Mesendoderm (in vitro differentiated cells): Measurements from ENCODE around the gene ERBB4.

ENCODE experiments used
- DNase-seq: peaks from one replicate; pipeline ENCODE4 v3.0.0; 2013
- H2AK5ac ChIP-seq: 2 replicates; pipeline ENCODE4 v1.6.1; 2013; ENCODE audit warnings: low read length, inconsistent platforms
- H2BK120ac ChIP-seq: 2 replicates; pipeline ENCODE4 v1.6.1; 2013; ENCODE audit warnings: low read depth, mild to moderate bottlenecking, low read length, moderate library complexity, mixed read lengths
- H2BK15ac ChIP-seq: replicated peaks from 2 replicates; pipeline ENCODE4 v1.6.1; 2013; ENCODE audit warnings: low read depth, mild to moderate bottlenecking, moderate library complexity
- H2BK5ac ChIP-seq: 2 replicates; pipeline ENCODE4 v1.6.1; 2013; ENCODE audit warnings: low read length, inconsistent platforms
- H3K18ac ChIP-seq: 2 replicates; pipeline ENCODE4 v1.6.1; 2013; ENCODE audit warnings: mild to moderate bottlenecking, low read length, mixed read lengths
- H3K23ac ChIP-seq: one replicate; pipeline ENCODE4 v1.6.1; 2013; ENCODE audit warnings: low read length
- H3K27ac ChIP-seq: 2 replicates; pipeline ENCODE4 v1.5.1; 2013; ENCODE audit warnings: low read depth, mild to moderate bottlenecking, inconsistent platforms, low read length, moderate library complexity
- H3K27me3 ChIP-seq: 2 replicates; pipeline ENCODE4 v1.6.1; 2013; ENCODE audit warnings: low read length, control low read depth, mild to moderate bottlenecking, inconsistent platforms; ENCODE audit not compliant: insufficient read depth, poor library complexity
- H3K36me3 ChIP-seq: 2 replicates; pipeline ENCODE4 v1.6.1; 2013; ENCODE audit warnings: low read length, inconsistent platforms; ENCODE audit not compliant: control insufficient read depth, insufficient read depth
- H3K4ac ChIP-seq: one replicate; pipeline ENCODE4 v1.6.1; 2013; ENCODE audit warnings: low read depth, mild to moderate bottlenecking, low read length, moderate library complexity
- H3K4me1 ChIP-seq: 2 replicates; pipeline ENCODE4 v1.6.1; 2013; ENCODE audit warnings: low read depth, low read length, inconsistent platforms; ENCODE audit not compliant: control insufficient read depth
- H3K4me2 ChIP-seq: 2 replicates; pipeline ENCODE4 v1.6.1; 2013; ENCODE audit warnings: low read length
- H3K4me3 ChIP-seq: 2 replicates; pipeline ENCODE4 v1.5.1; 2013; ENCODE audit warnings: mild to moderate bottlenecking, low read length
- H3K56ac ChIP-seq: one replicate; pipeline ENCODE4 v1.6.1; 2013; ENCODE audit warnings: low read length
- H3K79me1 ChIP-seq: 2 replicates; pipeline ENCODE4 v1.6.1; 2013; ENCODE audit warnings: low read length, inconsistent platforms
- H3K79me2 ChIP-seq: 2 replicates; pipeline ENCODE4 v1.6.1; 2013; ENCODE audit warnings: mild to moderate bottlenecking, low read length; ENCODE audit not compliant: control insufficient read depth, insufficient read depth
- H3K9ac ChIP-seq: 2 replicates; pipeline ENCODE4 v1.6.1; 2013; ENCODE audit warnings: low read length, inconsistent platforms
- H4K5ac ChIP-seq: one replicate; pipeline ENCODE4 v1.6.1; 2013; ENCODE audit warnings: low read length
- H4K8ac ChIP-seq: one replicate; pipeline ENCODE4 v1.6.1; 2013; ENCODE audit warnings: low read depth, mild to moderate bottlenecking, control low read depth, low read length, moderate library complexity
- WGBS: extraction: QIAGEN DNeasy Blood & Tissue Kit; methylation state at CpG from one replicate; pipeline ENCODE4 v1.1.7; 2013; ENCODE audit warnings: low lambda C conversion rate, missing lambda C conversion rate; ENCODE audit not compliant: insufficient coverage; ENCODE audit errors: extremely low coverage; 5-methylcytosine and 5-hydroxymethylcytosine counted together

Gene ERBB4

GRCh38 chr2:211451642-211452041 is 1087.0 kb downstream of the ERBB4 start:
- H2BK120ac ChIP-seq = no peak overlapping the region
- no CpG with 5 or more reads among the region's 2 CpGs for WGBS
- H3K9ac ChIP-seq = no peak overlapping the region
- no peak overlapping the region for H4K5ac ChIP-seq
- no peak overlapping the region for H3K4ac ChIP-seq
- DNase-seq = no peak
- H3K4me1 ChIP-seq = no peaks in the 10 kb centered on the region
- no peaks in the 10 kb centered on the region for H3K79me2 ChIP-seq
- no peak overlapping the region for H4K8ac ChIP-seq
- no peak overlapping the region for H2AK5ac ChIP-seq
- H3K23ac ChIP-seq = no peak overlapping the region
- no peak overlapping the region for H3K4me2 ChIP-seq
- H2BK15ac ChIP-seq = no peak overlapping the region
- H3K56ac ChIP-seq = no peak overlapping the region
- no peaks in the 10 kb centered on the region for H3K36me3 ChIP-seq
- no peak overlapping the region for H3K18ac ChIP-seq
- no peak overlapping the region for H3K27ac ChIP-seq
- H3K27me3 ChIP-seq = no peaks in the 10 kb centered on the region
- H3K79me1 ChIP-seq = no peaks in the 10 kb centered on the region
- no peak overlapping the region for H3K4me3 ChIP-seq
- no peak overlapping the region for H2BK5ac ChIP-seq

DNA sequence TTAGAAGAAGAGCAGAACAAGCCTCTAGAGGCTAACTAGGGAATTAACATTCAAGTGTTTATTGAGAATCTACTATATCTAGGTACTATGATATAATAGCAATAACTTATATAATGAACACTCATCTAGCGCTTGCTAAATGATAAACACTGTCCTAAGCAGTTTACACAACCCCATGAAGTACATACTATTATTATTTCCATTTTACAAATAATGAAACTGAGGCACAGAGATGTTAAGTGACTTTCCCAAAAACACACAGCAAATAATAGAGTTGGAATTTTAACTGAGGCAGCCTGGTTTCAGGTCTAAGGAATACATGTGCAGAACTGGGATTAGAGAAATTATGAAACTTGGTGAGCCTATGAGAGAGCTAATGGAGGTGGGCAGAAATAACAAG is 1088.8 kb downstream of the ERBB4 start:
- Histone ChIP-seq H2BK5ac (no peak overlapping the region), H3K79me2 (no peaks in the 10 kb centered on the region), H4K5ac (no peak overlapping the region), H2AK5ac (no peak overlapping the region), H3K9ac (no peak overlapping the region), H3K27me3 (no peaks in the 10 kb centered on the region), H3K18ac (no peak overlapping the region), H3K27ac (no peak overlapping the region), H3K56ac (no peak overlapping the region), H3K4me2 (no peak overlapping the region), H2BK15ac (no peak overlapping the region), H3K23ac (no peak overlapping the region), H3K4me1 (no peaks in the 10 kb centered on the region), H3K36me3 (no peaks in the 10 kb centered on the region), H4K8ac (no peak overlapping the region), H3K4ac (no peak overlapping the region), H2BK120ac (no peak overlapping the region), H3K79me1 (no peaks in the 10 kb centered on the region), H3K4me3 (no peak overlapping the region)
- DNase-seq = no peak
- no CpG with 5 or more reads among the region's 1 CpG for WGBS

GRCh38 chr2:211447548-211447947 is 1091.1 kb downstream of the ERBB4 start:
- H2BK5ac ChIP-seq = no peak overlapping the region
- H2BK15ac ChIP-seq = no peak overlapping the region
- no peak overlapping the region for H3K23ac ChIP-seq
- no peaks in the 10 kb centered on the region for H3K4me1 ChIP-seq
- no peak overlapping the region for H3K27ac ChIP-seq
- no peak overlapping the region for H3K9ac ChIP-seq
- WGBS = no CpG with 5 or more reads among the region's 1 CpG
- H4K8ac ChIP-seq = no peak overlapping the region
- no peak overlapping the region for H2BK120ac ChIP-seq
- H3K27me3 ChIP-seq = no peaks in the 10 kb centered on the region
- no peaks in the 10 kb centered on the region for H3K79me2 ChIP-seq
- H3K4me3 ChIP-seq = no peak overlapping the region
- no peak for DNase-seq
- H3K79me1 ChIP-seq = no peaks in the 10 kb centered on the region
- H3K36me3 ChIP-seq = no peaks in the 10 kb centered on the region
- H3K18ac ChIP-seq = no peak overlapping the region
- H3K56ac ChIP-seq = no peak overlapping the region
- H3K4me2 ChIP-seq = no peak overlapping the region
- H2AK5ac ChIP-seq = no peak overlapping the region
- H3K4ac ChIP-seq = no peak overlapping the region
- H4K5ac ChIP-seq = no peak overlapping the region

DNA sequence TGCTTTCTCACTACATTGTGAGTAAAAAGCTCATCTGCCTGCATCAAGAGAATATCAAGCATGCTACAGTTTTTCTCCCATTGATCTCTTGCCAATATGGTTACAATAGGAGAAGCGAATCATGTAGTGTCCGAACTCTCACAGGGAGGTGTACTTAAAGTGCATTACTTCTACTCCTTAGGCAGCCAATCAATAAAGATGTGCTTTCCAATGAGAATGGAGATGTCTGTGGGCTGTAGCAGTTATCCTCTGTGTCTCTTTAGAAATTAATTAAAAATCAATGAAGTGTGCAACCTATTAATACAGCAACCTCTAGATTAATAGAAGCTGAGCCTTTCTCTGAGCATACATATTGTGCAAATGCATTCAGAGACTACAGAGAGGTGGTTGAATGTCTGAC is 1098.5 kb downstream of the ERBB4 start:
- no peak overlapping the region for H3K4me3 ChIP-seq
- no CpG with 5 or more reads among the region's 2 CpGs for WGBS
- H3K23ac ChIP-seq = no peak overlapping the region
- H3K27ac ChIP-seq = no peak overlapping the region
- H4K8ac ChIP-seq = no peak overlapping the region
- no peaks in the 10 kb centered on the region for H3K79me1 ChIP-seq
- no peaks in the 10 kb centered on the region for H3K36me3 ChIP-seq
- no peak overlapping the region for H2BK15ac ChIP-seq
- no peak overlapping the region for H3K4ac ChIP-seq
- H3K4me1 ChIP-seq = no peaks in the 10 kb centered on the region
- H3K56ac ChIP-seq = no peak overlapping the region
- H3K4me2 ChIP-seq = no peak overlapping the region
- no peaks in the 10 kb centered on the region for H3K27me3 ChIP-seq
- H2BK5ac ChIP-seq = no peak overlapping the region
- no peak overlapping the region for H4K5ac ChIP-seq
- DNase-seq = no peak
- no peak overlapping the region for H2AK5ac ChIP-seq
- H2BK120ac ChIP-seq = no peak overlapping the region
- H3K79me2 ChIP-seq = no peaks in the 10 kb centered on the region
- no peak overlapping the region for H3K9ac ChIP-seq
- H3K18ac ChIP-seq = no peak overlapping the region

GRCh38 chr2:211439011-211439410 is 1099.6 kb downstream of the ERBB4 start:
- no peak for DNase-seq
- Histone ChIP-seq H2AK5ac (no peak overlapping the region), H3K23ac (no peak overlapping the region), H3K79me2 (no peaks in the 10 kb centered on the region), H3K27ac (no peak overlapping the region), H3K9ac (no peak overlapping the region), H2BK15ac (no peak overlapping the region), H3K27me3 (no peaks in the 10 kb centered on the region), H2BK5ac (no peak overlapping the region), H3K36me3 (no peaks in the 10 kb centered on the region), H3K18ac (no peak overlapping the region), H3K79me1 (no peaks in the 10 kb centered on the region), H4K8ac (no peak overlapping the region), H2BK120ac (no peak overlapping the region), H3K4me3 (no peak overlapping the region), H3K4me2 (no peak overlapping the region), H3K4ac (no peak overlapping the region), H3K4me1 (no peaks in the 10 kb centered on the region), H4K5ac (no peak overlapping the region), H3K56ac (no peak overlapping the region)
- WGBS = no CpG with 5 or more reads among the region's 2 CpGs

DNA sequence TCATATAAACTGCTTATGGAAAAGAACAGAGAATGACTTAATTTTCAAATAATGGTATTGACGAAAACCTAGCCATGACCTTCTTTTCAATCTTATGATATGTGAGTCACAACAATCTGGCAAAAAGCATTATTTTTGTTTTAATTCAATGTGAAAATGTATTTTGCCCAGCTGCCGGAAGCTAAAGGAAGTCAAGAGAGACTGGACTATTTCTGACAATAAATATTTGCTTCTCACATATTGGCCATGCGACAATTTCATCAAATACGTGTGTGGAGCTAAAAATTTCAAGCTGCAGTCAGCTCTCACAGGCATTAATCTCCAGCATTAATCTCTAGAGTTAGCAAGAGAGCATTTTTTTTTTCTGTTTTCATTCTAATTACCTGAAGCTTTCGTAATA is 1101.2 kb downstream of the ERBB4 start:
- Histone ChIP-seq H2BK5ac (no peak overlapping the region), H3K18ac (no peak overlapping the region), H3K4ac (no peak overlapping the region), H4K8ac (no peak overlapping the region), H3K79me1 (no peaks in the 10 kb centered on the region), H3K4me1 (no peaks in the 10 kb centered on the region), H3K36me3 (peaks cover 1% of the 10 kb centered on the region), H3K27ac (no peak overlapping the region), H3K4me3 (no peak overlapping the region), H3K27me3 (no peaks in the 10 kb centered on the region), H3K4me2 (no peak overlapping the region), H2BK15ac (no peak overlapping the region), H3K79me2 (no peaks in the 10 kb centered on the region), H3K23ac (no peak overlapping the region), H2AK5ac (no peak overlapping the region), H4K5ac (no peak overlapping the region), H3K9ac (no peak overlapping the region), H2BK120ac (no peak overlapping the region), H3K56ac (no peak overlapping the region)
- no CpG with 5 or more reads among the region's 5 CpGs for WGBS
- DNase-seq = no peak
